GM21447 (cell line): Measurements from ENCODE around the gene MSH6.

Source experiments
- ATAC-seq: cut with Tn5 transposase; IDR thresholded peaks from one replicate; pipeline ENCODE4 v1.9.1; 2021; ENCODE audit not compliant: unreplicated experiment

Gene MSH6

GRCh38 chr2:47782671-47783485 is at the start of gene MSH6:
Gene MSH6 (plus strand): TSS chr2:47783145. CDS start chr2:47783234, 89 bp downstream.
- ATAC-seq, result peak; percentile 74

- no peak for ATAC-seq
Measured at GRCh38 chr2:47735136-47735869, 47.6 kb upstream of the MSH6 start.

- no peak for ATAC-seq
Measured at GRCh38 chr2:47735912-47736311, 47.0 kb upstream of the MSH6 start.

GRCh38 chr2:47737191-47737975 is 45.6 kb upstream of the MSH6 start:
- ATAC-seq, result no peak

- ATAC-seq, result no peak
Measured at GRCh38 chr2:47738331-47738730, 44.6 kb upstream of the MSH6 start.

- no peak for ATAC-seq
Measured at GRCh38 chr2:47741101-47741500, 41.8 kb upstream of the MSH6 start.

GRCh38 chr2:47741637-47742036 is 41.3 kb upstream of the MSH6 start:
- no peak for ATAC-seq

GRCh38 chr2:47744074-47744473 is 38.9 kb upstream of the MSH6 start:
- ATAC-seq, result no peak

- ATAC-seq, result no peak
Measured at GRCh38 chr2:47747878-47748277, 35.1 kb upstream of the MSH6 start.

GRCh38 chr2:47751856-47752414 is 31.0 kb upstream of the MSH6 start:
- no peak for ATAC-seq

- no peak for ATAC-seq
Measured at GRCh38 chr2:47767497-47767844, 15.5 kb upstream of the MSH6 start.

GRCh38 chr2:47767880-47768609 is 14.9 kb upstream of the MSH6 start:
- peak; percentile 58 for ATAC-seq

GRCh38 chr2:47769318-47769717 is 13.6 kb upstream of the MSH6 start:
- no peak for ATAC-seq

- ATAC-seq, result no peak
Measured at GRCh38 chr2:47771211-47771610, 11.7 kb upstream of the MSH6 start.

GRCh38 chr2:47772343-47772742 is 10.6 kb upstream of the MSH6 start:
- ATAC-seq, result no peak

- ATAC-seq, result no peak
Measured at GRCh38 chr2:47774567-47774966, 8.4 kb upstream of the MSH6 start.

- ATAC-seq, result no peak
Measured at GRCh38 chr2:47777277-47777937, 5.5 kb upstream of the MSH6 start.

GRCh38 chr2:47778698-47779425 is 4.1 kb upstream of the MSH6 start:
- no peak for ATAC-seq

- no peak for ATAC-seq
Measured at GRCh38 chr2:47779426-47779790, 3.5 kb upstream of the MSH6 start.

- ATAC-seq, result no peak
Measured at GRCh38 chr2:47782381-47782670, 619 bp upstream of the MSH6 start.
